ENCODE results near the gene SUSD2. TPM values are rescaled to one million over a fixed set of nuclear protein-coding genes. Genes with fewer than 3 reads are reported as not detected.
A peak's percentile ranks its signal among the peaks of the same experiment; 100 is the strongest.
"Not testable (repeated sequence)": the region's sequence is repeated elsewhere in the genome, so short reads cannot be mapped to it uniquely, and the experiment has no call there.

The SUSD2 gene
- polyA plus RNA-seq, 2 donors, result 0.73 to 1.4 TPM

- no peak overlapping the region for H3K27ac ChIP-seq (ENCODE audit: low read depth in 2 of 2, low read length in 1 of 2)
- 92 to 96% methylated on average over 5 of the region's 5 CpGs for WGBS, 2 donors
- no peaks in the 10 kb centered on the region for H3K27me3 ChIP-seq (ENCODE audit: control insufficient read depth in 1 of 2, insufficient read depth in 2 of 2, low read length in 2 of 2)
These were observed 10.6 kb downstream of the SUSD2 start for GRCh38 chr22:24191893-24192292.

GRCh38 chr22:24198682-24199052 is 17.4 kb downstream of the SUSD2 start:
- Histone ChIP-seq H3K9me3 (ENCODE audit: control insufficient read depth in 2 of 2, insufficient read depth in 1 of 2, low read depth in 1 of 2, low read length in 1 of 2) (no peaks in the 10 kb centered on the region), H3K4me3 (ENCODE audit: low read depth in 1 of 2, low read length in 2 of 2) (no peak overlapping the region), H3K27me3 (ENCODE audit: control insufficient read depth in 1 of 2, insufficient read depth in 2 of 2, low read length in 2 of 2) (no peaks in the 10 kb centered on the region), H3K27ac (ENCODE audit: low read depth in 2 of 2, low read length in 1 of 2) (no peak overlapping the region), H3K36me3 (ENCODE audit: control insufficient read depth in 2 of 2, insufficient read depth in 2 of 2, low read length in 1 of 2) (no peaks in the 10 kb centered on the region), H3K4me1 (ENCODE audit: control insufficient read depth in 2 of 2, insufficient read depth in 2 of 2, low read length in 1 of 2) (no peaks in the 10 kb centered on the region)
- WGBS, 2 donors, result 83 to 89% methylated on average over 6 of the region's 6 CpGs

More at GRCh38 chr22:24191893-24192292, 10.6 kb downstream of the SUSD2 start:
- H3K4me3 ChIP-seq (ENCODE audit: low read depth in 1 of 2, low read length in 2 of 2), result no peak overlapping the region
- H3K9me3 ChIP-seq (ENCODE audit: control insufficient read depth in 2 of 2, insufficient read depth in 1 of 2, low read depth in 1 of 2, low read length in 1 of 2), result no peaks in the 10 kb centered on the region
- H3K4me1 ChIP-seq (ENCODE audit: control insufficient read depth in 2 of 2, insufficient read depth in 2 of 2, low read length in 1 of 2), result peaks cover 0 to 11% of the 10 kb centered on the region in 2 donors
- no peaks in the 10 kb centered on the region for H3K36me3 ChIP-seq (ENCODE audit: control insufficient read depth in 2 of 2, insufficient read depth in 2 of 2, low read length in 1 of 2)

- H3K27me3 ChIP-seq (ENCODE audit: control insufficient read depth in 1 of 2, insufficient read depth in 2 of 2, low read length in 2 of 2), result no peaks in the 10 kb centered on the region
- WGBS, 2 donors, result 66 to 69% methylated on average over 7 of the region's 7 CpGs
- no peaks in the 10 kb centered on the region for H3K4me1 ChIP-seq (ENCODE audit: control insufficient read depth in 2 of 2, insufficient read depth in 2 of 2, low read length in 1 of 2)
- no peak overlapping the region for H3K27ac ChIP-seq (ENCODE audit: low read depth in 2 of 2, low read length in 1 of 2)
- H3K9me3 ChIP-seq (ENCODE audit: control insufficient read depth in 2 of 2, insufficient read depth in 1 of 2, low read depth in 1 of 2, low read length in 1 of 2), result no peaks in the 10 kb centered on the region
- H3K36me3 ChIP-seq (ENCODE audit: control insufficient read depth in 2 of 2, insufficient read depth in 2 of 2, low read length in 1 of 2), result no peaks in the 10 kb centered on the region
- no peak overlapping the region for H3K4me3 ChIP-seq (ENCODE audit: low read depth in 1 of 2, low read length in 2 of 2)
These were observed 19.4 kb downstream of the SUSD2 start for GRCh38 chr22:24200619-24201212.

GRCh38 chr22:24201681-24202614 is 20.7 kb downstream of the SUSD2 start:
- H3K4me3 ChIP-seq (ENCODE audit: low read depth in 1 of 2, low read length in 2 of 2), result no peak overlapping the region
- no peak overlapping the region for H3K27ac ChIP-seq (ENCODE audit: low read depth in 2 of 2, low read length in 1 of 2)

GRCh38 chr22:24203856-24204255 is 22.6 kb downstream of the SUSD2 start:
- not testable (repeated sequence) for H3K27me3 ChIP-seq (ENCODE audit: control insufficient read depth in 1 of 2, insufficient read depth in 2 of 2, low read length in 2 of 2); H3K4me1 ChIP-seq (ENCODE audit: control insufficient read depth in 2 of 2, insufficient read depth in 2 of 2, low read length in 1 of 2); H3K36me3 ChIP-seq (ENCODE audit: control insufficient read depth in 2 of 2, insufficient read depth in 2 of 2, low read length in 1 of 2); H3K4me3 ChIP-seq (ENCODE audit: low read depth in 1 of 2, low read length in 2 of 2); H3K27ac ChIP-seq (ENCODE audit: low read depth in 2 of 2, low read length in 1 of 2); H3K9me3 ChIP-seq (ENCODE audit: control insufficient read depth in 2 of 2, insufficient read depth in 1 of 2, low read depth in 1 of 2, low read length in 1 of 2)
- 81 to 89% methylated on average over 5 of the region's 5 CpGs for WGBS, 2 donors

More at GRCh38 chr22:24201681-24202614, 20.7 kb downstream of the SUSD2 start:
- 93 to 95% methylated on average over 26 of the region's 26 CpGs for WGBS, 2 donors
- Histone ChIP-seq H3K27me3 (ENCODE audit: control insufficient read depth in 1 of 2, insufficient read depth in 2 of 2, low read length in 2 of 2) (no peaks in the 10 kb centered on the region), H3K9me3 (ENCODE audit: control insufficient read depth in 2 of 2, insufficient read depth in 1 of 2, low read depth in 1 of 2, low read length in 1 of 2) (no peaks in the 10 kb centered on the region), H3K36me3 (ENCODE audit: control insufficient read depth in 2 of 2, insufficient read depth in 2 of 2, low read length in 1 of 2) (no peaks in the 10 kb centered on the region), H3K4me1 (ENCODE audit: control insufficient read depth in 2 of 2, insufficient read depth in 2 of 2, low read length in 1 of 2) (no peaks in the 10 kb centered on the region)

- no peak overlapping the region for H3K27ac ChIP-seq (ENCODE audit: low read depth in 2 of 2, low read length in 1 of 2)
- 85 to 90% methylated on average over 8 of the region's 8 CpGs for WGBS, 2 donors
- no peaks in the 10 kb centered on the region for H3K27me3 ChIP-seq (ENCODE audit: control insufficient read depth in 1 of 2, insufficient read depth in 2 of 2, low read length in 2 of 2)
- no peak overlapping the region for H3K4me3 ChIP-seq (ENCODE audit: low read depth in 1 of 2, low read length in 2 of 2)
- no peaks in the 10 kb centered on the region for H3K36me3 ChIP-seq (ENCODE audit: control insufficient read depth in 2 of 2, insufficient read depth in 2 of 2, low read length in 1 of 2)
- no peaks in the 10 kb centered on the region for H3K9me3 ChIP-seq (ENCODE audit: control insufficient read depth in 2 of 2, insufficient read depth in 1 of 2, low read depth in 1 of 2, low read length in 1 of 2)
- no peaks in the 10 kb centered on the region for H3K4me1 ChIP-seq (ENCODE audit: control insufficient read depth in 2 of 2, insufficient read depth in 2 of 2, low read length in 1 of 2)
These were observed 24.3 kb downstream of the SUSD2 start for GRCh38 chr22:24205438-24206195.

- not testable (repeated sequence) for H3K4me1 ChIP-seq (ENCODE audit: control insufficient read depth in 2 of 2, insufficient read depth in 2 of 2, low read length in 1 of 2); H3K27me3 ChIP-seq (ENCODE audit: control insufficient read depth in 1 of 2, insufficient read depth in 2 of 2, low read length in 2 of 2); H3K9me3 ChIP-seq (ENCODE audit: control insufficient read depth in 2 of 2, insufficient read depth in 1 of 2, low read depth in 1 of 2, low read length in 1 of 2); H3K4me3 ChIP-seq (ENCODE audit: low read depth in 1 of 2, low read length in 2 of 2); H3K36me3 ChIP-seq (ENCODE audit: control insufficient read depth in 2 of 2, insufficient read depth in 2 of 2, low read length in 1 of 2)
- H3K27ac ChIP-seq (ENCODE audit: low read depth in 2 of 2, low read length in 1 of 2), result peak overlapping the region in 1 of 2 donors; percentile 40
- WGBS, 2 donors, result 87 to 89% methylated on average over 15 of the region's 15 CpGs
These were observed 25.4 kb downstream of the SUSD2 start for GRCh38 chr22:24206460-24207263.

- Histone ChIP-seq H3K27ac (ENCODE audit: low read depth in 2 of 2, low read length in 1 of 2) (peak overlapping the region; percentile 83 to 87), H3K36me3 (ENCODE audit: control insufficient read depth in 2 of 2, insufficient read depth in 2 of 2, low read length in 1 of 2) (no peaks in the 10 kb centered on the region), H3K4me1 (ENCODE audit: control insufficient read depth in 2 of 2, insufficient read depth in 2 of 2, low read length in 1 of 2) (no peaks in the 10 kb centered on the region), H3K27me3 (ENCODE audit: control insufficient read depth in 1 of 2, insufficient read depth in 2 of 2, low read length in 2 of 2) (no peaks in the 10 kb centered on the region), H3K9me3 (ENCODE audit: control insufficient read depth in 2 of 2, insufficient read depth in 1 of 2, low read depth in 1 of 2, low read length in 1 of 2) (no peaks in the 10 kb centered on the region), H3K4me3 (ENCODE audit: low read depth in 1 of 2, low read length in 2 of 2) (no peak overlapping the region)
- WGBS, 2 donors, result 40 to 46% methylated on average over 8 of the region's 8 CpGs
These were observed 26.2 kb downstream of the SUSD2 start for GRCh38 chr22:24207264-24208011.
